HUES48 (cell line): ENCODE data around the gene PRSS48.
A peak's percentile ranks its signal among the peaks of the same experiment; 100 is the strongest.
"Not testable (repeated sequence)": the region's sequence is repeated elsewhere in the genome, so short reads cannot be mapped to it uniquely, and the experiment has no call there.

Source experiments
- H3K27ac ChIP-seq: one replicate; pipeline ENCODE4 v1.7.0; 2013; ENCODE audit warnings: low read depth, low read length, inconsistent platforms
- H3K27me3 ChIP-seq: 2 replicates; pipeline ENCODE4 v1.6.1; 2013; ENCODE audit warnings: mild to moderate bottlenecking, low read length; ENCODE audit not compliant: control insufficient read depth, insufficient read depth
- H3K36me3 ChIP-seq: 2 replicates; pipeline ENCODE4 v1.6.1; 2013; ENCODE audit warnings: low read length; ENCODE audit not compliant: control insufficient read depth, insufficient read depth
- H3K4me1 ChIP-seq: 2 replicates; pipeline ENCODE4 v1.6.1; 2013; ENCODE audit warnings: mild to moderate bottlenecking, low read length; ENCODE audit not compliant: control insufficient read depth, insufficient read depth
- H3K4me3 ChIP-seq: 2 replicates; pipeline ENCODE4 v1.5.1; 2013; ENCODE audit warnings: mild to moderate bottlenecking, low read depth, low read length
- H3K9ac ChIP-seq: 2 replicates; pipeline ENCODE4 v1.6.1; 2013; ENCODE audit warnings: mild to moderate bottlenecking, low read depth, low read length, moderate library complexity
- H3K9me3 ChIP-seq: 2 replicates; pipeline ENCODE4 v1.6.1; 2013; ENCODE audit warnings: low read length; ENCODE audit not compliant: control insufficient read depth, insufficient read depth

PRSS48 gene

DNA sequence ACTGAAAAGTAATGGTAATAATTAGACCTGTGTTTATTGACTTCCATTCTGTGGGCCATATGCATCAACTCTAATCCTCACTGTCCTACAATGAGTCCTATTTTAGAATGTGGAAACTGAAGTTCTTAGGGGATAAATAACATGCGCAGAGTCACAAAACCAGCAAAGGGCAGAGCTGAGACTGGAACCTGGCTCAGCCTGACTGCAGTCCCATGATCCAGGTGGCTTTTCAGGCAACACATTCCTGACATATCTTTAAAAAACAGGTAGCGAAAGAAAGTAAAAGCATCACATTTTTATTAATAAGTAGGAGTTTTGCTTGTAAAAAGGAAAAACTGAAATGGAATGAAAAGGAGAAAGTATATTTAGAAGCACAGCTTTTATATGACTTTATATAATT, 34.7 kb upstream of the PRSS48 start:
- no peaks in the 10 kb centered on the region for H3K27me3 ChIP-seq
- no peaks in the 10 kb centered on the region for H3K36me3 ChIP-seq
- no peak overlapping the region for H3K27ac ChIP-seq
- no peaks in the 10 kb centered on the region for H3K9me3 ChIP-seq
- H3K9ac ChIP-seq, result no peak overlapping the region
- H3K4me1 ChIP-seq, result peaks cover 27% of the 10 kb centered on the region
- H3K4me3 ChIP-seq, result no peak overlapping the region

DNA sequence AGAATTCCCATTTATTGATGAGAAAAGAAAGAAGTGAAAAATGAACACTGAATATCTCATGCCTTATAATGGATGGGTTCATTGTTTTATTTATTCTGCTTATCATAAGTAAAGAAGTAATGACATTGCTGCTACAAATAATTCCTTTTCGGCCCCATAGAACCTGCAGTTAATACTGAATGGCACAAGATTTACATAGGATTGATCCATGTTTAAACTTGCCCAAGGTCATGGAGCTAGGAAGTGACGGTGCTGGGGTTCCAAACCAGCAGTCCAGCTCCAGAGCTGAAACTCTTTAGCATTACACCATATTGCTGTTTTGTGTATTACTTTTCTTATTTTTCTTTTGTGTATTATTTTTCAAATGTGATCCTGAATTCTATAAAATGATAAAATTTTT, 30.2 kb upstream of the PRSS48 start:
- no peak overlapping the region for H3K9ac ChIP-seq
- no peaks in the 10 kb centered on the region for H3K27me3 ChIP-seq
- no peaks in the 10 kb centered on the region for H3K36me3 ChIP-seq
- no peak overlapping the region for H3K27ac ChIP-seq
- H3K4me1 ChIP-seq, result peaks cover 48% of the 10 kb centered on the region
- no peaks in the 10 kb centered on the region for H3K9me3 ChIP-seq
- no peak overlapping the region for H3K4me3 ChIP-seq

DNA sequence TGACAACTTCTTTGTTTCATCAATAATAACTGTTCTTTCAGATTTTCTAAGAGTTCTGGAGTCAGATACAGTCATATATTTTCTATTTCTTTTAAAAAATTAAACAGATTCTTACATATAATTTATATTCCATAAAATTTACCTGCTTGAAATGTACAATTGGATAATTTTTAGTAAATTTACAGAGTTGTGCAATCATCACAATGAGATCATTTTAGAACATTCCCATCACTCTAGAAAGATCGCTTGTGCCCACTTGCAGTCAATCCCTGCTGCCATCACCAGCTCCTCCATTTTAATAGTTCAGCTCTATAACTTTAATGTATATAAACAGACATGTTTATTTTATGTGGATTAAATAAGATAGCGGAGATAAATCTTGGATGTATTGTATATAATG, 29.6 kb upstream of the PRSS48 start:
- Histone ChIP-seq H3K9ac (no peak overlapping the region), H3K9me3 (no peaks in the 10 kb centered on the region), H3K4me1 (peaks cover 52% of the 10 kb centered on the region), H3K27ac (no peak overlapping the region), H3K27me3 (no peaks in the 10 kb centered on the region), H3K36me3 (no peaks in the 10 kb centered on the region), H3K4me3 (no peak overlapping the region)

DNA sequence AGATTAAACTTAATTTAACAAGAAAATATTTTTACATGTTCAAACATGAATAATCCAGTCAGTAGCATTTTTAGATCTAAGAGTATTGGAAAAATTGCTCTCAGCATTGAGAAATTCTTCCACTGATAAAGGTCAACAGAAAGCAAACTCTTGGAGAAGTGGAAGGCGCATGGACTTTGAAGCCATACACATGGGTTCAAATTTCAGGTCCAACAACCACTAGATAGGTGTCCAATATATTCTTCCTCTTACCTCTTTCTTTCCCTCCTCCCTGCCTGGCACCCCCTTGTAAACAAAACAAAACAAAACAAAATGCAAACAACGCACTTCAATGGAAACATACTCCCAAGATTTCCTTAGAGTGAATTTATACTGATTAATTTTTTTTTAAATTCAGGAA, 28.4 kb upstream of the PRSS48 start:
- Histone ChIP-seq H3K36me3 (no peaks in the 10 kb centered on the region), H3K9ac (no peak overlapping the region), H3K4me1 (peaks cover 41% of the 10 kb centered on the region), H3K27me3 (no peaks in the 10 kb centered on the region), H3K4me3 (no peak overlapping the region), H3K9me3 (no peaks in the 10 kb centered on the region), H3K27ac (no peak overlapping the region)

- Histone ChIP-seq H3K27ac (peak overlapping the region; percentile 69), H3K27me3 (no peaks in the 10 kb centered on the region), H3K9ac (no peak overlapping the region), H3K4me3 (no peak overlapping the region), H3K36me3 (no peaks in the 10 kb centered on the region), H3K4me1 (peaks cover 27% of the 10 kb centered on the region), H3K9me3 (no peaks in the 10 kb centered on the region)
Observed at GRCh38 chr4:151250706-151251105, 26.3 kb upstream of the PRSS48 start.

DNA sequence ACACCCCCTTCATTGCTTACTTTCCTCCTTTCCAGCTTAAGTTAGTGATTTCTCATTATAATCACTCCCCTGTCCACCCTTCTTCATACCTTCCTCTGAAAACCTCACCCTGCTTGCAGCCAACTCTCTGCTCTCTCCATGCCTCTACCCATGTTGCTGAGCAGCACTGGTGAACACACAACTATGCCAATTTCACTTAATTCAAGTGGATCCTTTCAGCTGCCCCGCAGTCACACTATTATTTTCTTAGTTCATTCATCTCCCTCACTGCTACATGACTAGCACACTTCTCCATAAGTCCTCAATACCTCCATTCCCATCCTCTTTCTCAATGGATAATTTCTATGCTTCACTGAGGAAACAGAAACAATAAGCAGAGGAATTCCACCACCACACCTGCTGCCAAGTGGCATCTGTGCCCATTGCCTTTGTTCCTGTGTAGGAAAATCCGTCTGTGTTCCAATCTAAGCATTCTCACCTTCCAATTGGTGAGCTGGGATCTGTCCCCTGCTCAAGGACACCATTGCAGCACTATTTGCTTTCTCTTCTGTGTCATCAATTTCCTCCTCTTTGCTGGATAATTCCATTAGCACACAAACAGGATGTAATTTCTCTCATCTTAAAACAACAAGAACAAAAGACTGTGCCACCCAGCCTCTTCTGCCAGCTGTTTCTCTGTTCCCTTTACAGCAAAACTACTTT, 25.2 kb upstream of the PRSS48 start:
- Histone ChIP-seq H3K27me3 (no peaks in the 10 kb centered on the region), H3K9me3 (peaks cover 5% of the 10 kb centered on the region; the same call in 1 of the 2 replicates), H3K27ac (peak overlapping the region; percentile 5), H3K4me1 (peaks cover 27% of the 10 kb centered on the region), H3K4me3 (no peak overlapping the region), H3K9ac (no peak overlapping the region), H3K36me3 (no peaks in the 10 kb centered on the region)

DNA sequence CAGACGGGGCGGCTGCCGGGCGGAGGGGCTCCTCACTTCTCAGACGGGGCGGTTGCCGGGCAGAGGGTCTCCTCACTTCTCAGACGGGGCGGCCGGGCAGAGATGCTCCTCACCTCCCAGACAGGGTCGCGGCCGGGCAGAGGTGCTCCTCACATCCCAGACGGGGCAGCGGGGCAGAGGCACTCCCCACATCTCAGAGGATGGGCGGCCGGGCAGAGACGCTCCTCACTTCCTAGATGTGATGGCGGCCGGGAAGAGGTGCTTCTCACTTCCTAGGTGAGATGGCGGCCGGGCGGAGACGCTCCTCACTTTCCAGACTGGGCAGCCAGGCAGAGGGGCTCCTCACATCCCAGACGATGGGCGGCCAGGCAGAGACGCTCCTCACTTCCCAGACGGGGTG, 21.7 kb upstream of the PRSS48 start:
- peaks cover 18% of the 10 kb centered on the region for H3K4me1 ChIP-seq
- H3K27me3 ChIP-seq, H3K9me3 ChIP-seq, H3K36me3 ChIP-seq, H3K27ac ChIP-seq, H3K4me3 ChIP-seq, H3K9ac ChIP-seq: not testable (repeated sequence)

DNA sequence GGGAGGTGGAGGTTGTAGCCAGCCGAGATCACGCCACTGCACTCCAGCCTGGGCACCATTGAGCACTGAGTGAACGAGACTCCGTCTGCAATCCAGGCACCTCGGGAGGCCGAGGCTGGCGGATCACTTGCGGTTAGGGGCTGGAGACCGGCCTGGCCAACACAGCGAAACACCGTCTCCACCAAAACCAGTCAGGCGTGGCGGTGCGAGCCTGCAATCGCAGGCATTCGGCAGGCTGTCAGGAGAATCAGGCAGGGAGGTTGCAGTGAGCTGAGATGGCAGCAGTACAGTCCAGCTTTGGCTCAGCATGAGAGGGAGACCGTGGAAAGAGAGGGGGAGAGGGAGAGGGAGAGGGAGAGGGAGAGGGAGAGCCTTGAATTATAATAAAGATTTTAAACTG, 21.3 kb upstream of the PRSS48 start:
- H3K9me3 ChIP-seq, H3K27ac ChIP-seq, H3K27me3 ChIP-seq, H3K9ac ChIP-seq, H3K36me3 ChIP-seq, H3K4me3 ChIP-seq: not testable (repeated sequence)
- peaks cover 14% of the 10 kb centered on the region for H3K4me1 ChIP-seq

- Histone ChIP-seq H3K9ac (no peak overlapping the region), H3K36me3 (no peaks in the 10 kb centered on the region), H3K27me3 (no peaks in the 10 kb centered on the region), H3K9me3 (peaks cover 5% of the 10 kb centered on the region; the same call in 1 of the 2 replicates), H3K4me1 (peaks cover 10% of the 10 kb centered on the region), H3K4me3 (no peak overlapping the region), H3K27ac (no peak overlapping the region)
Observed at GRCh38 chr4:151256134-151256533, 20.8 kb upstream of the PRSS48 start.

GRCh38 chr4:151257704-151258103, 19.3 kb upstream of the PRSS48 start:
- Histone ChIP-seq H3K36me3 (no peaks in the 10 kb centered on the region), H3K9ac (no peak overlapping the region), H3K27ac (no peak overlapping the region), H3K27me3 (no peaks in the 10 kb centered on the region), H3K4me1 (no peaks in the 10 kb centered on the region), H3K4me3 (no peak overlapping the region), H3K9me3 (peaks cover 5% of the 10 kb centered on the region; the same call in 1 of the 2 replicates)

DNA sequence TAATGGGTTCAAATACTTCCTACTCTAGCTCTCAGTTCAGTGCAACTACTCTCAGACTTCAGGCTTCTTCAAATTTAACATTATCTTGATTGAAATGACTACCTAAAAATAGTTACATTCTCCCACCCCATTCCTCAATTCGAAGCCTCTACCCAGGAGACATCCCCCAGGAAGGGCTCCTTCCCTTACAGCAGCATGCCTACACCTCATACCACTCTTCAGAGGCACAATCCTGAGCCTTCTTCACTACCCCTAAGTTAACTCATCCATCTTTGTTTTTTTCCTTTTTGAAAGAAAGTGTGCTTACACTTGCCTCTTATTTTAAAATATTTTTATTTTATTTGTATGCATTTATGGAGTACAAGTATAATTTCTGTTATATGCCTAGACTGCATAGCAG, 17.2 kb upstream of the PRSS48 start:
- Histone ChIP-seq H3K36me3 (no peaks in the 10 kb centered on the region), H3K4me3 (no peak overlapping the region), H3K9me3 (peaks cover 5% of the 10 kb centered on the region; the same call in 1 of the 2 replicates)

More for the DNA sequence above, 17.2 kb upstream of the PRSS48 start:
- Histone ChIP-seq H3K4me1 (no peaks in the 10 kb centered on the region), H3K27ac (no peak overlapping the region), H3K27me3 (no peaks in the 10 kb centered on the region), H3K9ac (no peak overlapping the region)
